Fibroblast of lung (primary cell): ENCODE data around the gene JAKMIP1. TPM values are rescaled to one million over a fixed set of nuclear protein-coding genes. Genes with fewer than 3 reads are reported as not detected.
"Not testable (repeated sequence)": the region's sequence is repeated elsewhere in the genome, so short reads cannot be mapped to it uniquely, and the experiment has no call there.

Experiments used
- DNase-seq, 2 donors: peaks; one replicate each; pipeline versions ENCODE4 v3.0.0 to v3.0.0-alpha.2; 2010; ENCODE audit warnings: low read depth in 2 of 2
- H2AFZ ChIP-seq: 2 replicates; pipeline ENCODE4 v1.5.1; 2012; ENCODE audit warnings: low read length, control low read depth, inconsistent platforms
- H3K27ac ChIP-seq: 2 replicates; pipeline ENCODE4 v1.5.1; 2011; ENCODE audit warnings: low read length, control low read depth; ENCODE audit not compliant: insufficient read depth
- H3K27me3 ChIP-seq: 2 replicates; pipeline ENCODE4 v1.5.1; 2011; ENCODE audit warnings: mild to moderate bottlenecking, low read length; ENCODE audit not compliant: control insufficient read depth, insufficient read depth
- H3K36me3 ChIP-seq: 2 replicates; pipeline ENCODE4 v1.5.1; 2011; ENCODE audit warnings: low read length; ENCODE audit not compliant: control insufficient read depth, insufficient read depth
- H3K4me1 ChIP-seq: 2 replicates; pipeline ENCODE4 v1.5.1; 2011; ENCODE audit warnings: low read length; ENCODE audit not compliant: control insufficient read depth, insufficient read depth; ENCODE audit errors: extremely low read depth
- H3K4me2 ChIP-seq: 2 replicates; pipeline ENCODE4 v1.5.1; 2011; ENCODE audit warnings: low read length, control low read depth; ENCODE audit not compliant: insufficient read depth; ENCODE audit errors: extremely low read depth
- H3K4me3 ChIP-seq, 4 experiments: fragments of 200-600 bp in 1 of 4; sonication (generic) in 1 of 4; replicated peaks in 1 of 4; 2 replicates each; pipeline ENCODE4 v1.5.1; 2011 to 2016; ENCODE audit warnings: low read length in 4 of 4, low read depth in 3 of 4, mild to moderate bottlenecking in 3 of 4, control low read depth in 2 of 4, inconsistent platforms in 1 of 4, mixed read lengths in 1 of 4; ENCODE audit not compliant: insufficient read depth in 1 of 4; ENCODE audit errors: control extremely low read depth in 1 of 4
- H3K79me2 ChIP-seq: 2 replicates; pipeline ENCODE4 v1.5.1; 2012; ENCODE audit warnings: mild to moderate bottlenecking, low read length, inconsistent platforms; ENCODE audit not compliant: control insufficient read depth, insufficient read depth
- H3K9ac ChIP-seq: 2 replicates; pipeline ENCODE4 v1.5.1; 2011; ENCODE audit warnings: mild to moderate bottlenecking, low read length, control low read depth; ENCODE audit not compliant: insufficient read depth
- H3K9me3 ChIP-seq: 2 replicates; pipeline ENCODE4 v1.5.1; 2012; ENCODE audit warnings: low read depth, low read length; ENCODE audit not compliant: control insufficient read depth, insufficient read depth
- H4K20me1 ChIP-seq: 2 replicates; pipeline ENCODE4 v1.5.1; 2011; ENCODE audit warnings: low read length; ENCODE audit not compliant: control insufficient read depth, insufficient read depth; ENCODE audit errors: extremely low read depth
- EZH2 ChIP-seq: IDR thresholded peaks from 2 replicates; pipeline ENCODE4 v1.5.1; 2012; ENCODE audit warnings: low read length, control low read depth, mild to moderate bottlenecking; ENCODE audit errors: missing control alignments
- polyA plus RNA-seq, 2 donors: library from polyadenylated mRNA; depleted of rRNA in 1 of 2; stranded (reverse) in 1 of 2; unstranded in 1 of 2; fragments of >200 nt; gene quantifications; 2 replicates each; pipeline ENCODE4 v1.2.1, GENCODE V29; 2011 to 2012; ENCODE audit warnings: missing spikeins in 1 of 2
- total RNA-seq: library from RNA; depleted of rRNA; stranded (reverse); fragments of >200 nt; gene quantifications from 2 replicates; pipeline ENCODE4 v1.2.1, GENCODE V29; 2014
- TF ChIP-seq, protein P1 (sequence below), 2 donors: IDR thresholded peaks in 1 of 2; conservative IDR thresholded peaks in 1 of 2; 1 replicate in 1 of 2; 2 replicates in 1 of 2; pipeline ENCODE4 v1.5.1; 2011 to 2012; ENCODE audit warnings: low read length in 2 of 2, control low read depth in 1 of 2, inconsistent platforms in 1 of 2, low read depth in 1 of 2, mild to moderate bottlenecking in 1 of 2

JAKMIP1 gene
- total and polyA plus RNA-seq, 2 donors (not counting 1 experiment from before 2014, with no cell fraction given), result not detected

DNA sequence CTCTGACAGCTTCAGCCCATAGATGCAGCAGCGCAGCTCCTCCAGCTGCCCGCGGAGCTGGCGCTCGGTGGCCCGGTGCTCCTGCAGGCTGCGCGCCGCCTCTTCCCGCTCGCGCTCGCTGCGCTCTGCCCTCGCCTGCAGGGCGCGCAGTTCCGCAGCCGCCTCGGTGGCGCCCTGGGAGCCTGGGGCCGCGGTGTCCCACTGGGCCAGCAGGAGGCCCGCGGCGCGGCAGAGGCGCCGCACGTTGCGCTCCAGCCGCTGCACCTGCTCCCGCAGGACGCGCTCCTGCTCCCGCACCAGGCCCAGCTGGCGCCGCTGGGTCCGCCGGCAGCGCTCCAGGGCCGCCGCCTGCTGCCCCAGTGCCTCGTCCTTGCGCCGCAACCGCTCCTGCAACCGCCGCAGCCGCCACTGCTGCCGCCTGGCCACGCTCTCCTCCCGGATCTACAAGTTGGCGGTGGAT, 192.2 kb downstream of the JAKMIP1 start:
- Histone ChIP-seq H3K36me3 (no peaks in the 10 kb centered on the region), H3K9ac (no peak overlapping the region), H3K27ac (no peak overlapping the region), H3K27me3 (no peaks in the 10 kb centered on the region), H3K4me2 (no peak overlapping the region), H2AFZ (no peak overlapping the region), H3K79me2 (no peaks in the 10 kb centered on the region), H4K20me1 (no peaks in the 10 kb centered on the region), H3K9me3 (no peaks in the 10 kb centered on the region), H3K4me3 (no peak overlapping the region), H3K4me1 (no peaks in the 10 kb centered on the region)
- DNase-seq, result no peak
- TF ChIP-seq EZH2, result no peak
- TF ChIP-seq, protein P1, sequence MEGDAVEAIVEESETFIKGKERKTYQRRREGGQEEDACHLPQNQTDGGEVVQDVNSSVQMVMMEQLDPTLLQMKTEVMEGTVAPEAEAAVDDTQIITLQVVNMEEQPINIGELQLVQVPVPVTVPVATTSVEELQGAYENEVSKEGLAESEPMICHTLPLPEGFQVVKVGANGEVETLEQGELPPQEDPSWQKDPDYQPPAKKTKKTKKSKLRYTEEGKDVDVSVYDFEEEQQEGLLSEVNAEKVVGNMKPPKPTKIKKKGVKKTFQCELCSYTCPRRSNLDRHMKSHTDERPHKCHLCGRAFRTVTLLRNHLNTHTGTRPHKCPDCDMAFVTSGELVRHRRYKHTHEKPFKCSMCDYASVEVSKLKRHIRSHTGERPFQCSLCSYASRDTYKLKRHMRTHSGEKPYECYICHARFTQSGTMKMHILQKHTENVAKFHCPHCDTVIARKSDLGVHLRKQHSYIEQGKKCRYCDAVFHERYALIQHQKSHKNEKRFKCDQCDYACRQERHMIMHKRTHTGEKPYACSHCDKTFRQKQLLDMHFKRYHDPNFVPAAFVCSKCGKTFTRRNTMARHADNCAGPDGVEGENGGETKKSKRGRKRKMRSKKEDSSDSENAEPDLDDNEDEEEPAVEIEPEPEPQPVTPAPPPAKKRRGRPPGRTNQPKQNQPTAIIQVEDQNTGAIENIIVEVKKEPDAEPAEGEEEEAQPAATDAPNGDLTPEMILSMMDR (conservative IDR thresholded peaks at IDR 0.05 in 1 of 2, IDR thresholded peaks at IDR 0.05 in 1 of 2; ENCODE audit: low read depth in 1 of 2, low read length in 2 of 2), result no peak

DNA sequence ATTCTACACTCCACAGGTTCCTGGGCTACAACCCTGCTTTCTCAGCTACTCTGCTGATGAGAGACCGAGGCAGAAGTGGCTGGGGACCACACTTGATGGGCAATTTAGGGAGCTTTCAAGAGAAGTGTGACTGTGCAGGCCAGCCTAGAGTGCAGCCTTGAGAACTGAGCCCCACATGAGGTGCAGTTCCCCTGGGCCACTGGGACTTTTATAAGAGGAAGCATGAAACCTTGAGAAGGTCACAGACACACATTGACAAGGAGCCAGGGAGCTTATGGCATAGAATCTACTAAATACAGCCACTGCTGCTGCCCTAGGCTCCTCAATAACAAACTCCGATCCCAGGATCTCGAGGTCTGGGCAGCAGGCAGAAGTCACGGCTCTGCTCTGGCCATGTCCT, 195.2 kb downstream of the JAKMIP1 start:
- TF ChIP-seq, protein P1 (conservative IDR thresholded peaks at IDR 0.05 in 1 of 2, IDR thresholded peaks at IDR 0.05 in 1 of 2; ENCODE audit: low read depth in 1 of 2, low read length in 2 of 2), result no peak
- no peak for TF ChIP-seq EZH2
- H4K20me1 ChIP-seq, result no peaks in the 10 kb centered on the region
- H3K79me2 ChIP-seq, result no peaks in the 10 kb centered on the region
- no peak overlapping the region for H3K27ac ChIP-seq
- no peaks in the 10 kb centered on the region for H3K27me3 ChIP-seq
- H3K4me1 ChIP-seq, result no peaks in the 10 kb centered on the region
- no peak overlapping the region for H2AFZ ChIP-seq
- no peaks in the 10 kb centered on the region for H3K36me3 ChIP-seq
- no peaks in the 10 kb centered on the region for H3K9me3 ChIP-seq
- no peak overlapping the region for H3K4me2 ChIP-seq
- H3K9ac ChIP-seq, result no peak overlapping the region
- DNase-seq, result no peak
- H3K4me3 ChIP-seq, result no peak overlapping the region

DNA sequence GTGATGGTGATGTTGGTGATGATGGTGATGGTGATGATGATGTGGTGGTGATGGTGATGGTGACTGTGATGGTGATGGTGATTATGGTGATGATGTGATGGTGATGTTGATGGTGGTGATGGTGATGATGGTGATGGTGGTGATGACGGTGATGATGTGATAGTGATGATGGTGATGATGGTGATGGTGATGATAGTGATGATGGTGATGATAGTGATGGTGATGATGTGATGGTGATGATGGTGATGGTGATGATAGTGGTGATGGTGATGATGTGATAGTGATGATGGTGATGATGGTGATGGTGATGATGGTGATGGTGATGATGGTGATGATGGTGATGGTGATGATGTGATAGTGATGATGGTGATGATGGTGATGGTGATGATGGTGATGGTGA, 196.9 kb downstream of the JAKMIP1 start:
- H4K20me1 ChIP-seq, H2AFZ ChIP-seq, H3K9me3 ChIP-seq, H3K9ac ChIP-seq, H3K4me1 ChIP-seq, DNase-seq, H3K79me2 ChIP-seq, H3K27ac ChIP-seq, H3K36me3 ChIP-seq, H3K4me2 ChIP-seq, H3K4me3 ChIP-seq, H3K27me3 ChIP-seq: not testable (repeated sequence)
